WTC11 (cell line): ENCODE results near the gene YPEL4. TPM values are rescaled to one million over a fixed set of nuclear protein-coding genes. Genes with fewer than 3 reads are reported as not detected.

Source experiments
- AR ChIP-seq: fragments of 250-450 bp; sonication (Bioruptor Pico); IDR thresholded peaks from 2 replicates; pipeline ENCODE4 v1.9.0; 2021; ENCODE audit warnings: mild to moderate bottlenecking
- ARID4B ChIP-seq: sonication (generic); formaldehyde crosslinking; IDR thresholded peaks from 2 replicates; pipeline ENCODE4 v1.8.0; 2023; ENCODE audit warnings: missing genetic modification reagents, mild to moderate bottlenecking, borderline replicate concordance
- ATF2 ChIP-seq: sonication (generic); formaldehyde crosslinking; IDR thresholded peaks from 2 replicates; pipeline ENCODE4 v1.8.1; 2022; ENCODE audit warnings: low read depth, missing genetic modification reagents, borderline replicate concordance
- CDX4 ChIP-seq: fragments of 250-450 bp; sonication (Bioruptor Pico); IDR thresholded peaks from 2 replicates; pipeline ENCODE4 v1.9.0; 2021; ENCODE audit warnings: moderate library complexity, mild to moderate bottlenecking, inconsistent platforms, borderline replicate concordance
- CREB1 ChIP-seq: sonication (generic); formaldehyde crosslinking; IDR thresholded peaks from 2 replicates; pipeline ENCODE4 v1.8.0; 2023; ENCODE audit warnings: mild to moderate bottlenecking, missing genetic modification reagents
- ESRRA ChIP-seq: sonication (generic); formaldehyde crosslinking; IDR thresholded peaks from 2 replicates; pipeline ENCODE4 v1.8.1; 2022; ENCODE audit warnings: mild to moderate bottlenecking, missing genetic modification reagents, borderline replicate concordance
- FOXJ3 ChIP-seq: sonication (generic); formaldehyde crosslinking; IDR thresholded peaks from 2 replicates; pipeline ENCODE4 v1.9.0; 2021; ENCODE audit warnings: missing genetic modification reagents, mild to moderate bottlenecking, borderline replicate concordance
- GRHL2 ChIP-seq: fragments of 250-450 bp; sonication (Bioruptor Pico); IDR thresholded peaks from 2 replicates; pipeline ENCODE4 v1.8.0; 2022; ENCODE audit warnings: mild to moderate bottlenecking, moderate library complexity; ENCODE audit not compliant: insufficient replicate concordance, severe bottlenecking
- HMGA2 ChIP-seq: fragments of 250-450 bp; sonication (Bioruptor Pico); IDR thresholded peaks from 2 replicates; pipeline ENCODE4 v1.4.0; 2021; ENCODE audit warnings: mild to moderate bottlenecking, moderate library complexity
- IRF2 ChIP-seq: sonication (generic); formaldehyde crosslinking; IDR thresholded peaks from 2 replicates; pipeline ENCODE4 v1.8.0; 2022; ENCODE audit warnings: low read depth, missing genetic modification reagents, borderline replicate concordance
- MAX ChIP-seq: sonication (generic); formaldehyde crosslinking; IDR thresholded peaks from 2 replicates; pipeline ENCODE4 v1.8.0; 2022; ENCODE audit warnings: mild to moderate bottlenecking, missing genetic modification reagents
- NFYB ChIP-seq: sonication (generic); formaldehyde crosslinking; conservative IDR thresholded peaks from 2 replicates; pipeline ENCODE4 v1.8.0; 2022; ENCODE audit warnings: low read depth, missing genetic modification reagents
- NR2C2 ChIP-seq: sonication (generic); formaldehyde crosslinking; IDR thresholded peaks from 2 replicates; pipeline ENCODE4 v1.8.0; 2022; ENCODE audit warnings: mild to moderate bottlenecking, missing genetic modification reagents
- SOX15 ChIP-seq: fragments of 250-450 bp; sonication (Bioruptor Pico); IDR thresholded peaks from 2 replicates; pipeline ENCODE4 v1.9.0; 2021; ENCODE audit warnings: mild to moderate bottlenecking
- TEAD1 ChIP-seq: sonication (generic); formaldehyde crosslinking; IDR thresholded peaks from 2 replicates; pipeline ENCODE4 v1.8.0; 2022; ENCODE audit warnings: mild to moderate bottlenecking, missing genetic modification reagents
- TEAD4 ChIP-seq: sonication (generic); formaldehyde crosslinking; IDR thresholded peaks from 2 replicates; pipeline ENCODE4 v1.8.0; 2022; ENCODE audit warnings: mild to moderate bottlenecking, missing genetic modification reagents
- USF1 ChIP-seq: sonication (generic); formaldehyde crosslinking; IDR thresholded peaks from 2 replicates; pipeline ENCODE4 v1.8.0; 2022; ENCODE audit warnings: mild to moderate bottlenecking, missing genetic modification reagents
- USF2 ChIP-seq: sonication (generic); formaldehyde crosslinking; IDR thresholded peaks from 2 replicates; pipeline ENCODE4 v1.8.1; 2023; ENCODE audit warnings: mild to moderate bottlenecking, missing genetic modification reagents, moderate library complexity
- ZBTB43 ChIP-seq: sonication (generic); formaldehyde crosslinking; IDR thresholded peaks from 2 replicates; pipeline ENCODE4 v1.8.1; 2023; ENCODE audit warnings: mild to moderate bottlenecking, missing genetic modification reagents
- ZNF425 ChIP-seq: fragments of 250-450 bp; sonication (Bioruptor Pico); conservative IDR thresholded peaks from 2 replicates; pipeline ENCODE4 v1.9.0; 2021; ENCODE audit warnings: mild to moderate bottlenecking
- ZSCAN18 ChIP-seq: fragments of 250-450 bp; sonication (Bioruptor Pico); IDR thresholded peaks from 2 replicates; pipeline ENCODE4 v2.1.2; 2022; ENCODE audit warnings: mild to moderate bottlenecking, moderate library complexity
- total RNA-seq: library from RNA; stranded (reverse); gene quantifications from 3 replicates; pipeline ENCODE4 v1.2.3, GENCODE V29; 2021

Gene YPEL4
- total RNA-seq, 1 experiment from 2014 or later, result 0.15 TPM

GRCh38 chr11:57657194-57658022 lies 7.7 kb upstream of the YPEL4 start, which contains the start of gene CLP1 (continued):
- TF ChIP-seq ARID4B (peak; percentile 36; the same call in 1 of the 2 replicates), NFYB (CRISPR knock-in tag) (no peak), GRHL2 (CRISPR knock-in tag) (no peak), HMGA2 (CRISPR knock-in tag) (no peak), SOX15 (CRISPR knock-in tag) (no peak), ESRRA (CRISPR knock-in tag) (no peak), FOXJ3 (CRISPR knock-in tag) (no peak), ZBTB43 (CRISPR knock-in tag) (no peak), ATF2 (no peak), ZSCAN18 (CRISPR knock-in tag) (no peak), USF2 (CRISPR knock-in tag) (peak; percentile 89), CREB1 (CRISPR knock-in tag) (no peak), USF1 (CRISPR knock-in tag) (peak; percentile 86; the same call in 1 of the 2 replicates), ZNF425 (CRISPR knock-in tag) (no peak), NR2C2 (CRISPR knock-in tag) (no peak), IRF2 (CRISPR knock-in tag) (no peak), TEAD1 (CRISPR knock-in tag) (no peak), MAX (CRISPR knock-in tag) (peak; percentile 69), TEAD4 (CRISPR knock-in tag) (no peak), AR (CRISPR knock-in tag) (no peak), CDX4 (CRISPR knock-in tag) (no peak)
